Measurements from ENCODE around the gene SLC35B1. TPM values are rescaled to one million over a fixed set of nuclear protein-coding genes. Genes with fewer than 3 reads are reported as not detected.

The SLC35B1 gene
- total RNA-seq, 4 donors from 2014 or later, result 17.9 to 35.6 (median 19.5) TPM

- Histone ChIP-seq H3K9me3 (no peaks in the 10 kb centered on the region), H3K27me3 (no peaks in the 10 kb centered on the region), H3K27ac (peak overlapping the region; percentile 76 to 88 (median 86)), H3K4me1 (peaks cover 20 to 89% (median 37%) of the 10 kb centered on the region in 3 donors), H3K4me3 (no peak overlapping the region), H3K36me3 (no peaks in the 10 kb centered on the region)
- WGBS, 2 donors (ENCODE audit: low coverage in 1 of 2), result 6 to 10% methylated on average over 4 to 5 of the region's 5 CpGs
- ATAC-seq, result peak; percentile 59
- TF ChIP-seq POLR2AphosphoS5 (IDR thresholded peaks at IDR 0.05) (peak; percentile 49), POLR2A (IDR thresholded peaks at IDR 0.05) (no peak)
Measured at GRCh38 chr17:49741009-49741691, 33.4 kb upstream of the SLC35B1 start.

GRCh38 chr17:49739641-49740271 is 32.0 kb upstream of the SLC35B1 start:
- Histone ChIP-seq H3K27ac (peak overlapping the region in 3 of 4 donors; percentile 86 to 88 (median 86)), H3K27me3 (no peaks in the 10 kb centered on the region), H3K4me1 (peaks cover 20 to 83% (median 37%) of the 10 kb centered on the region in 3 donors), H3K4me3 (no peak overlapping the region), H3K9me3 (no peaks in the 10 kb centered on the region), H3K36me3 (no peaks in the 10 kb centered on the region)
- TF ChIP-seq POLR2AphosphoS5 (IDR thresholded peaks at IDR 0.05), result peak; percentile 56
- TF ChIP-seq POLR2A (IDR thresholded peaks at IDR 0.05), result no peak
- ATAC-seq, result peak; percentile 71
- 20 to 53% methylated on average over 4 to 6 of the region's 7 CpGs for WGBS, 2 donors (ENCODE audit: low coverage in 1 of 2)

GRCh38 chr17:49738456-49739163 is 30.8 kb upstream of the SLC35B1 start:
- Histone ChIP-seq H3K9me3 (no peaks in the 10 kb centered on the region), H3K4me3 (no peak overlapping the region), H3K27ac (peak overlapping the region in 3 of 4 donors; percentile 86 to 88 (median 86)), H3K4me1 (peaks cover 20 to 77% (median 37%) of the 10 kb centered on the region in 3 donors), H3K27me3 (no peaks in the 10 kb centered on the region), H3K36me3 (no peaks in the 10 kb centered on the region)
- TF ChIP-seq EP300 (IDR thresholded peaks at IDR 0.05), result no peak
- TF ChIP-seq POLR2AphosphoS5 (IDR thresholded peaks at IDR 0.05), result no peak
- no peak for TF ChIP-seq CTCF (IDR thresholded peaks at IDR 0.05)
- no peak for TF ChIP-seq POLR2A (IDR thresholded peaks at IDR 0.05)
- WGBS, 2 donors (ENCODE audit: low coverage in 1 of 2), result 38 to 66% methylated on average over 2 to 3 of the region's 5 CpGs
- ATAC-seq, result no peak

- Histone ChIP-seq H3K9me3 (no peaks in the 10 kb centered on the region), H3K4me1 (peaks cover 7 to 77% (median 22%) of the 10 kb centered on the region in 3 donors), H3K27ac (no peak overlapping the region), H3K27me3 (no peaks in the 10 kb centered on the region), H3K36me3 (no peaks in the 10 kb centered on the region), H3K4me3 (no peak overlapping the region)
- no peak for ATAC-seq
- no peak for TF ChIP-seq EP300 (IDR thresholded peaks at IDR 0.05)
- no peak for TF ChIP-seq POLR2A (IDR thresholded peaks at IDR 0.05)
- no peak for TF ChIP-seq CTCF (IDR thresholded peaks at IDR 0.05)
- TF ChIP-seq POLR2AphosphoS5 (IDR thresholded peaks at IDR 0.05), result no peak
- WGBS, 2 donors (ENCODE audit: low coverage in 1 of 2), result 78 to 89% methylated on average over 8 to 13 of the region's 13 CpGs
Measured at GRCh38 chr17:49734515-49735490, 27.0 kb upstream of the SLC35B1 start.

- 19 to 22% methylated on average over 1 to 4 of the region's 4 CpGs for WGBS, 2 donors (ENCODE audit: low coverage in 1 of 2)
- peaks cover 7 to 75% (median 29%) of the 10 kb centered on the region in 3 donors for H3K4me1 ChIP-seq
Measured at GRCh38 chr17:49731435-49731831, 23.7 kb upstream of the SLC35B1 start.

More at GRCh38 chr17:49731435-49731831, 23.7 kb upstream of the SLC35B1 start:
- H3K36me3 ChIP-seq, result peaks cover 0 to 5% of the 10 kb centered on the region in 2 donors
- TF ChIP-seq POLR2AphosphoS5 (IDR thresholded peaks at IDR 0.05), result no peak
- TF ChIP-seq EP300 (IDR thresholded peaks at IDR 0.05), result no peak
- TF ChIP-seq CTCF (IDR thresholded peaks at IDR 0.05), result no peak
- no peak for TF ChIP-seq POLR2A (IDR thresholded peaks at IDR 0.05)
- no peaks in the 10 kb centered on the region for H3K9me3 ChIP-seq
- no peak for ATAC-seq
- H3K27ac ChIP-seq, result peak overlapping the region; percentile 76 to 85 (median 80)
- no peaks in the 10 kb centered on the region for H3K27me3 ChIP-seq
- H3K4me3 ChIP-seq, result no peak overlapping the region
